GM12878 (cell line): ENCODE data around the gene TGFBR3. TPM values are rescaled to one million over a fixed set of nuclear protein-coding genes. Genes with fewer than 3 reads are reported as not detected.

ENCODE experiments used
- ATAC-seq: fragments of 200-7000 bp; cut with Tn5 transposase; 3 replicates; pipeline ENCODE4 v1.9.1; 2020; ENCODE audit warnings: mild to moderate bottlenecking, moderate library complexity
- BruUV-seq: library from RNA; stranded (reverse); fragments of 400-500 nt; replicated peaks from 2 replicates; lab custom pipeline; 2021; lab: Mats Ljungman, UMichigan
- CTCF ChIA-PET: fragments of 300-600 bp; sonication (Branson Sonifier 250); formaldehyde crosslinking; extraction: SDS; loops from one replicate; lab custom pipeline; 2021; ENCODE audit warnings: inconsistent platforms; lab: Yijun Ruan, JAX
- POLR2A ChIA-PET: fragments of 350-600 bp; formaldehyde crosslinking; extraction: SDS; loops from one replicate; lab custom pipeline; 2021; ENCODE audit warnings: inconsistent platforms; lab: Charles Lee
- RAD21 ChIA-PET: fragments of 300-600 bp; sonication (Branson Sonifier 250); formaldehyde crosslinking; loops from one replicate; lab custom pipeline; 2023; ENCODE audit warnings: antibody characterized with exemption; ENCODE audit not compliant: unreplicated experiment; lab: Charles Lee
- SMC1A ChIA-PET: fragments of 300-600 bp; sonication (Branson Sonifier 250); formaldehyde crosslinking; loops from one replicate; lab custom pipeline; 2023; ENCODE audit not compliant: unreplicated experiment, uncharacterized antibody; lab: Charles Lee
- DNase-seq: peaks from one replicate; pipeline ENCODE4 v3.0.0-alpha.2; 2011; ENCODE audit warnings: low read depth, low spot score
- FAIRE-seq: peaks from 3 replicates; lab custom pipeline; 2011; peaks lifted over from hg19 to GRCh38; lab: Jason Lieb, UNC
- H2AFZ ChIP-seq: 2 replicates; pipeline ENCODE4 v1.6.0; 2011; ENCODE audit warnings: low read depth, low read length, control low read depth; ENCODE audit not compliant: control insufficient read depth
- H3K27ac ChIP-seq: 2 replicates; pipeline ENCODE4 v1.5.1; 2011; ENCODE audit warnings: control low read depth; ENCODE audit not compliant: control insufficient read depth, insufficient read depth
- H3K27me3 ChIP-seq, 2 experiments: replicated peaks in 1 of 2; 2 replicates each; pipeline versions ENCODE4 v1.6.0 to v1.6.1; 2011; ENCODE audit warnings: low read length in 1 of 2; ENCODE audit not compliant: control insufficient read depth in 2 of 2, insufficient read depth in 2 of 2
- H3K36me3 ChIP-seq, 2 experiments: 2 replicates each; pipeline ENCODE4 v1.5.1; 2011; ENCODE audit warnings: low read length in 1 of 2; ENCODE audit not compliant: control insufficient read depth in 2 of 2, insufficient read depth in 2 of 2
- H3K4me1 ChIP-seq: 2 replicates; pipeline ENCODE4 v1.6.1; 2011; ENCODE audit warnings: mild to moderate bottlenecking, low read length, moderate library complexity, mixed read lengths; ENCODE audit not compliant: control insufficient read depth, insufficient read depth
- H3K4me2 ChIP-seq: 2 replicates; pipeline ENCODE4 v1.6.0; 2011; ENCODE audit warnings: control low read depth; ENCODE audit not compliant: control insufficient read depth, insufficient read depth
- H3K4me3 ChIP-seq: fragments of 200-600 bp; sonication (generic); 2 replicates; pipeline ENCODE4 v1.5.1; 2016
- H3K79me2 ChIP-seq: 2 replicates; pipeline ENCODE4 v1.6.0; 2011; ENCODE audit warnings: low read length; ENCODE audit not compliant: control insufficient read depth, insufficient read depth
- H3K9ac ChIP-seq: 2 replicates; pipeline ENCODE4 v1.8.0; 2011; ENCODE audit warnings: low read length, control low read depth, mixed read lengths; ENCODE audit not compliant: control insufficient read depth, insufficient read depth
- H3K9me3 ChIP-seq: replicated peaks from 3 replicates; pipeline ENCODE4 v1.5.1; 2011; ENCODE audit warnings: mild to moderate bottlenecking, low read length; ENCODE audit not compliant: control insufficient read depth, insufficient read depth
- H4K20me1 ChIP-seq: 2 replicates; pipeline ENCODE4 v1.6.0; 2011; ENCODE audit not compliant: control insufficient read depth, insufficient read depth
- EP300 ChIP-seq, 2 experiments: fragments of 150-350 bp in 1 of 2; IDR thresholded peaks; 2 replicates each; pipeline ENCODE4 v1.6.1; 2011 to 2012; ENCODE audit warnings: low read depth in 2 of 2, low read length in 2 of 2, borderline replicate concordance in 1 of 2, improper control_type of control experiment in 1 of 2, inconsistent platforms in 1 of 2; ENCODE audit not compliant: control insufficient read depth in 1 of 2
- IKZF1 ChIP-seq: fragments of 450-650 bp; conservative IDR thresholded peaks from 2 replicates; pipeline ENCODE4 v1.6.1; 2017; ENCODE audit warnings: antibody characterized with exemption, mild to moderate bottlenecking
- MTA3 ChIP-seq: IDR thresholded peaks from 2 replicates; pipeline ENCODE4 v1.6.1; 2012; ENCODE audit warnings: low read length, inconsistent platforms, borderline replicate concordance
- NR2F1 ChIP-seq: fragments of 450-650 bp; conservative IDR thresholded peaks from 2 replicates; pipeline ENCODE4 v1.6.1; 2017; ENCODE audit warnings: mild to moderate bottlenecking
- RUNX3 ChIP-seq: IDR thresholded peaks from 2 replicates; pipeline ENCODE4 v1.6.1; 2012; ENCODE audit warnings: low read length, inconsistent platforms
- SPI1 ChIP-seq: IDR thresholded peaks from 2 replicates; pipeline ENCODE4 v1.6.1; 2011; ENCODE audit warnings: low read depth, mild to moderate bottlenecking, low read length, moderate library complexity, borderline replicate concordance; ENCODE audit not compliant: insufficient read depth
- TCF3 ChIP-seq: IDR thresholded peaks from 2 replicates; pipeline ENCODE4 v1.6.1; 2012; ENCODE audit warnings: low read depth, mild to moderate bottlenecking, low read length, borderline replicate concordance; ENCODE audit not compliant: insufficient read depth
- WGBS: methylation state at CpG from one replicate; pipeline ENCODE4 v1.1.6; 2016; ENCODE audit warnings: low lambda C conversion rate; ENCODE audit not compliant: insufficient replicate concordance, insufficient coverage; ENCODE audit errors: missing lambda C conversion rate; 5-methylcytosine and 5-hydroxymethylcytosine counted together
- in situ Hi-C: fragments of 300-500 bp; cut with MboI; formaldehyde crosslinking; loops from 9 replicates; pipeline ENCODE4 v1.14.3; 2018; ENCODE audit warnings: mixed read lengths
- intact Hi-C: fragments of 100-400 bp; cut with micrococcal nuclease; formaldehyde crosslinking; loops from one replicate; pipeline ENCODE4 v1.14.2; 2022; ENCODE audit not compliant: unreplicated experiment
- polyA plus RNA-seq, 11 experiments: library from polyadenylated mRNA; depleted of rRNA in 4 of 11; unstranded in 6 of 11; stranded (reverse) in 5 of 11; fragments of >200 nt; fragmentation: Nextera tagmentation in 4 of 11; fragmentation: Illumina TruSeq in 1 of 11; extraction: Ambion mirVana in 4 of 11; extraction: Trizol in 1 of 11; gene quantifications; 1 replicate in 1 of 11; 2 replicates in 10 of 11; pipeline versions ENCODE4 v1.2.1 to v1.2.3, GENCODE V29; 2011 to 2016; ENCODE audit warnings: inconsistent platforms in 2 of 11, missing spikeins in 2 of 11, low read depth in 1 of 11
- total RNA-seq, 4 experiments: library from RNA; depleted of rRNA in 3 of 4; stranded (reverse); fragments of >200 nt in 3 of 4; fragmentation: Illumina TruSeq in 1 of 4; extraction: Trizol in 1 of 4; gene quantifications; 2 replicates each; pipeline versions ENCODE4 v1.2.1 to v1.2.3, GENCODE V29; 2013 to 2021
- TF ChIP-seq, protein P1 (sequence below): IDR thresholded peaks from 2 replicates; pipeline ENCODE4 v1.6.1; 2011; ENCODE audit warnings: low read depth, mild to moderate bottlenecking, low read length, moderate library complexity, borderline replicate concordance; ENCODE audit errors: extremely low read depth
- TF ChIP-seq, protein P2 (sequence below): fragments of 450-650 bp; IDR thresholded peaks from 2 replicates; pipeline ENCODE4 v1.6.1; 2018; ENCODE audit warnings: mild to moderate bottlenecking, low read depth, moderate library complexity; ENCODE audit not compliant: partially characterized antibody
- TF ChIP-seq, protein P3 (sequence below): IDR thresholded peaks from 2 replicates; pipeline ENCODE4 v1.6.1; 2012; ENCODE audit warnings: low read length, inconsistent platforms

The TGFBR3 gene
- total and polyA plus RNA-seq, 10 of the 15 experiments (the other 5 are each of a cell fraction or from before 2014, with no cell fraction given) = 2.7 to 16.5 (median 12.6) TPM

DNA sequence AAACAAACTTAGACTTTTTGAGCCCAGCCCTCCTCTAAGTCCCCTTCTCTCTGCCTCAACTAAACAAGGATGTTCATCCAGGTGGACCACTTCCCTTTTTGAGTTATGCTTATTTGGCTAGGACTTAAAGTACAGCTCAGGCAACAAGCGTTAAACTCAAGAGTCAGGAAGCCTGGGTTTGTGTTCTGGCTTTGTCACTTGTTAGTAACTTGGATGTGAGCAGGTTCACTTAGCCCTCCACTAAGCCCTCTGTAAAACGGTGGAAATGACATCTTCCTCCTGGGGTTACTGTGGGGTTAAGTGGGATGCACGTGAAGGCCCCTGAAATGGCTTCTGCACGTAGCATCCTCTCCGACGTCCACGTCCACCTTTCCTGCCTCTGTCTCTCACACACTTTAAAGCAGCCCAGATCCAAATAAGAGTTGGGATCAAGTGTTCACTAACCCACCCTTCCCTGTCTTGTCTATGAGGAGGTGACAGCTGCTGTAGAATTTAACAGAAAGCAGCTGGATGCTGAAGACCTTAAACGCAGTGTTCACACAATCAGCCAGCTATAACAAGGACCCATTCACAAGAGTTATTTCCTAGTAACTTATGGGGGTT is 152.7 kb downstream of the TGFBR3 start:
- in situ Hi-C loops (no loop called here), intact Hi-C loops (no loop called here)
- TF ChIP-seq IKZF1 = no peak
- no peak for TF ChIP-seq NR2F1
- TF ChIP-seq SPI1 = peak; percentile 40; the same call in 1 of the 2 replicates
- TF ChIP-seq, protein P1, sequence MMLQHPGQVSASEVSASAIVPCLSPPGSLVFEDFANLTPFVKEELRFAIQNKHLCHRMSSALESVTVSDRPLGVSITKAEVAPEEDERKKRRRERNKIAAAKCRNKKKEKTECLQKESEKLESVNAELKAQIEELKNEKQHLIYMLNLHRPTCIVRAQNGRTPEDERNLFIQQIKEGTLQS = no peak
- BruUV-seq = no TSS peak
- ChIA-PET CTCF (no interaction called here), POLR2A (no interaction called here), SMC1A (no interaction called here), RAD21 (no interaction called here)
- H3K4me3 ChIP-seq = no peak overlapping the region
- 79% methylated on average over 6 of the region's 8 CpGs for WGBS
- no peaks in the 10 kb centered on the region for H3K79me2 ChIP-seq
- H3K27me3 ChIP-seq = no peaks in the 10 kb centered on the region
- no peak overlapping the region for H3K9ac ChIP-seq
- no peaks in the 10 kb centered on the region for H3K9me3 ChIP-seq
- FAIRE-seq (no peak), ATAC-seq (no peak), DNase-seq (no peak)
- no peak overlapping the region for H3K4me2 ChIP-seq
- no peaks in the 10 kb centered on the region for H3K36me3 ChIP-seq
- no peak overlapping the region for H2AFZ ChIP-seq
- H4K20me1 ChIP-seq = no peaks in the 10 kb centered on the region
- H3K27ac ChIP-seq = no peak overlapping the region; the same call in 1 of the 2 replicates
- H3K4me1 ChIP-seq = peaks cover 33% of the 10 kb centered on the region

DNA sequence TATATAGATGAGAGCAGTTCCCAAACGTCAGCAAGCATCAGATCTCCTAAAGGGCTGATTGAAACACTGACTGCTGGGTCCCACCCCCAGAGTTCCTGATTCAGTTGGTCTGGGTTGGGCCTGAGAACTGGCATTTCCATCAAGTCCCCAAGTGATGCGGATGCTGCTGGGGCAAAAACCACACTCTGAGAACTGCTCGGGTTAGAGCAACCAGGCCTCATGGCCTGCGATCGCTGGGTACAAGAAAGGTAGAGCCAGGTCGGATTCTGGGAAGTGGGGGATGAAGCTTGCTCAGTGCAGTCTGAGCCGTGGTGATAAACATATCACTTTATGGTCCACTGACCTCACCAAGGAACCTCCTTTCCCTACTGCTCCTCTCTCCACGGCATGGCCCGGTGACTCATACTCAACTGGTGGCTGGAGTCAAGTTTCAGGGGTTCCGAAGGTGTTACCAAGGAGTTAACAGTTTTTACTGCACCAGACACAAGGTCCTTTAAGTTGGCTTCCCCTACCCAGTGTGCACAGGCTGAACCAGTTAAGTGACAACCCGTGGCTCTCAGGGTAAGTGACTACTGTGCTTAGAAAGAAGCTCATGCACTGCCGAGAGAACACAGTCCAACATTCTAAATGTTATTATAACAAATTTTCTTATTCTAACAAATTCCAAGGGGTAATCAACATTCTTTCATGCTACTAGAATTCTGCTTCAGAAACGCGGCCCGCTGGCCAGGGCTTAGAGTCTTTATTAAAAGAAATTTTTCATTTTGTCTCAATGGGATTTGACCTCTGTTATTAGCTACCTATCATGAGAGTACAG is 153.5 kb downstream of the TGFBR3 start:
- Histone ChIP-seq H3K4me1 (peaks cover 33% of the 10 kb centered on the region), H3K4me2 (no peak overlapping the region), H4K20me1 (no peaks in the 10 kb centered on the region), H3K36me3 (no peaks in the 10 kb centered on the region), H3K27ac (no peak overlapping the region; the same call in 1 of the 2 replicates), H3K27me3 (no peaks in the 10 kb centered on the region), H2AFZ (peak overlapping the region; percentile 54), H3K9me3 (no peaks in the 10 kb centered on the region), H3K9ac (no peak overlapping the region), H3K4me3 (no peak overlapping the region), H3K79me2 (no peaks in the 10 kb centered on the region)
- SMC1A ChIA-PET = interaction anchor here (1.1 kb wide), 1 partner anchor 23 kb away, joined by 3 read pairs; no protein-coding TSS in a partner anchor
- DNase-seq (no peak), FAIRE-seq (no peak), ATAC-seq (peak; percentile 81)
- in situ Hi-C loops (no loop called here), intact Hi-C loops (no loop called here)
- WGBS = 40% methylated on average over 15 of the region's 15 CpGs
- POLR2A ChIA-PET = no interaction called here
- CTCF ChIA-PET = interaction anchor here (0.7 kb wide), 1 partner anchor 12 kb away, joined by 3 read pairs; no protein-coding TSS in a partner anchor
- BruUV-seq = no TSS peak
- RAD21 ChIA-PET = no interaction called here
- TF ChIP-seq MTA3 (no peak; the same call in 1 of the 2 replicates), EP300 (IDR thresholded peaks at IDR 0.05; ENCODE audit: borderline replicate concordance in 1 of 2, control insufficient read depth in 1 of 2, low read depth in 2 of 2, low read length in 2 of 2) (no peak), RUNX3 (peak; percentile 19), TCF3 (no peak)
- TF ChIP-seq, protein P2, sequence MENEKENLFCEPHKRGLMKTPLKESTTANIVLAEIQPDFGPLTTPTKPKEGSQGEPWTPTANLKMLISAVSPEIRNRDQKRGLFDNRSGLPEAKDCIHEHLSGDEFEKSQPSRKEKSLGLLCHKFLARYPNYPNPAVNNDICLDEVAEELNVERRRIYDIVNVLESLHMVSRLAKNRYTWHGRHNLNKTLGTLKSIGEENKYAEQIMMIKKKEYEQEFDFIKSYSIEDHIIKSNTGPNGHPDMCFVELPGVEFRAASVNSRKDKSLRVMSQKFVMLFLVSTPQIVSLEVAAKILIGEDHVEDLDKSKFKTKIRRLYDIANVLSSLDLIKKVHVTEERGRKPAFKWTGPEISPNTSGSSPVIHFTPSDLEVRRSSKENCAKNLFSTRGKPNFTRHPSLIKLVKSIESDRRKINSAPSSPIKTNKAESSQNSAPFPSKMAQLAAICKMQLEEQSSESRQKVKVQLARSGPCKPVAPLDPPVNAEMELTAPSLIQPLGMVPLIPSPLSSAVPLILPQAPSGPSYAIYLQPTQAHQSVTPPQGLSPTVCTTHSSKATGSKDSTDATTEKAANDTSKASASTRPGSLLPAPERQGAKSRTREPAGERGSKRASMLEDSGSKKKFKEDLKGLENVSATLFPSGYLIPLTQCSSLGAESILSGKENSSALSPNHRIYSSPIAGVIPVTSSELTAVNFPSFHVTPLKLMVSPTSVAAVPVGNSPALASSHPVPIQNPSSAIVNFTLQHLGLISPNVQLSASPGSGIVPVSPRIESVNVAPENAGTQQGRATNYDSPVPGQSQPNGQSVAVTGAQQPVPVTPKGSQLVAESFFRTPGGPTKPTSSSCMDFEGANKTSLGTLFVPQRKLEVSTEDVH = no peak
- TF ChIP-seq, protein P3, sequence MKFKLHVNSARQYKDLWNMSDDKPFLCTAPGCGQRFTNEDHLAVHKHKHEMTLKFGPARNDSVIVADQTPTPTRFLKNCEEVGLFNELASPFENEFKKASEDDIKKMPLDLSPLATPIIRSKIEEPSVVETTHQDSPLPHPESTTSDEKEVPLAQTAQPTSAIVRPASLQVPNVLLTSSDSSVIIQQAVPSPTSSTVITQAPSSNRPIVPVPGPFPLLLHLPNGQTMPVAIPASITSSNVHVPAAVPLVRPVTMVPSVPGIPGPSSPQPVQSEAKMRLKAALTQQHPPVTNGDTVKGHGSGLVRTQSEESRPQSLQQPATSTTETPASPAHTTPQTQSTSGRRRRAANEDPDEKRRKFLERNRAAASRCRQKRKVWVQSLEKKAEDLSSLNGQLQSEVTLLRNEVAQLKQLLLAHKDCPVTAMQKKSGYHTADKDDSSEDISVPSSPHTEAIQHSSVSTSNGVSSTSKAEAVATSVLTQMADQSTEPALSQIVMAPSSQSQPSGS = 0 out of 2 replicates have a peak, but pooled peaks have one; percentile 10
